22Rv1 (cell line): ENCODE results near the gene PRDM15.

Experiments used
- CTCF ChIP-seq: fragments of 450-650 bp; IDR thresholded peaks from 2 replicates; pipeline ENCODE4 v1.5.1; 2017; ENCODE audit warnings: mild to moderate bottlenecking
- ZFX ChIP-seq: fragments of 450-650 bp; IDR thresholded peaks from 2 replicates; pipeline ENCODE4 v1.6.1; 2017; ENCODE audit warnings: antibody characterized with exemption, borderline replicate concordance

DNA sequence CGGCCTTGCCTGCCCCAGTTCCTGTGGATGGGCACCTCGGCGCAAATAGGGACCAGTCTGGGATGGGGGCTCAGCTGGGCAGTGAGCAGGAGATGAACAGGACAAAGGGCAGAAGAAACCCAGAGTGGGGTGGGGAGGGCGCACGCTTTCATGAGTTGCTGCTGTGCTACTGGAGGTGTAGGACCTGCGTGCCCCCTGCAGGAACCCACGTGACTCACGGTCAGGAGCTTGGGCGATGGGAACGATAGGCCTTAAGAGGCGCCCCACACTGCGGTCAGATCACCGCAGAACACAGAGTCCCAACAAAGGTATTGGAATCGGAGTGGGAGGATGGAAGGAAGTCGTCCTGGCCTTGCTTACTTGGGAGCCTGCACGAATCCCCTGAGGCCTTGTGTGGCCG lies 17.2 kb downstream of the PRDM15 start:
- no peak for TF ChIP-seq CTCF
- no peak for TF ChIP-seq ZFX
